Gastrocnemius medialis (tissue), 4 donors: ENCODE data around the gene CYLC1. TPM values are rescaled to one million over a fixed set of nuclear protein-coding genes. Genes with fewer than 3 reads are reported as not detected.

Experiments
- ATAC-seq, 2 donors: fragments of 150-250 bp; one replicate each; pipeline ENCODE4 v1.9.1; 2016
- DNase-seq, 2 donors: peaks; one replicate each; pipeline ENCODE4 v3.0.0-alpha.2; 2019
- H3K27ac ChIP-seq, 4 donors: fragments of 200-600 bp; sonication (generic); 1 replicate in 1 of 4; 2 replicates in 3 of 4; pipeline ENCODE4 v1.5.1; 2016 to 2018; ENCODE audit warnings: mild to moderate bottlenecking in 2 of 4, moderate library complexity in 1 of 4
- H3K27me3 ChIP-seq, 3 donors: fragments of 200-600 bp; sonication (generic) in 2 of 3; 1 replicate in 1 of 3; 2 replicates in 2 of 3; pipeline versions ENCODE4 v1.5.1 to v1.6.0; 2016 to 2019; ENCODE audit warnings: mild to moderate bottlenecking in 1 of 3, moderate library complexity in 1 of 3
- H3K36me3 ChIP-seq, 2 donors: fragments of 200-600 bp; sonication (generic) in 1 of 2; one replicate each; pipeline ENCODE4 v1.5.1; 2017 to 2018
- H3K4me1 ChIP-seq, 2 donors: fragments of 200-600 bp; sonication (generic) in 1 of 2; one replicate each; pipeline ENCODE4 v1.5.1; 2016 to 2017; ENCODE audit warnings: mild to moderate bottlenecking in 2 of 2
- H3K4me3 ChIP-seq, 4 donors: fragments of 200-600 bp; sonication (generic) in 3 of 4; 1 replicate in 1 of 4; 2 replicates in 3 of 4; pipeline ENCODE4 v1.5.1; 2016 to 2019; ENCODE audit warnings: mild to moderate bottlenecking in 2 of 4
- H3K9me3 ChIP-seq, 3 donors: fragments of 200-600 bp; sonication (generic) in 2 of 3; 1 replicate in 1 of 3; 2 replicates in 2 of 3; pipeline ENCODE4 v1.5.1; 2016 to 2019
- CTCF ChIP-seq, 5 experiments: fragments of 450-650 bp in 3 of 5; fragments of 200-600 bp in 2 of 5; sonication (generic) in 2 of 5; IDR thresholded peaks in 4 of 5; conservative IDR thresholded peaks in 1 of 5; 1 replicate in 4 of 5; 2 replicates in 1 of 5; pipeline ENCODE4 v1.5.1; 2016 to 2019; ENCODE audit warnings: antibody characterized with exemption in 5 of 5, mild to moderate bottlenecking in 3 of 5, moderate library complexity in 3 of 5
- POLR2A ChIP-seq, 2 donors: fragments of 450-650 bp; IDR thresholded peaks; one replicate each; pipeline ENCODE4 v1.6.1; 2017; ENCODE audit warnings: antibody characterized with exemption in 2 of 2, mild to moderate bottlenecking in 2 of 2, moderate library complexity in 2 of 2
- in situ Hi-C, 4 donors: fragments of 200-750 bp; cut with MboI; loops; one replicate each; pipeline versions ENCODE4 v1.15.0 to v1.8.0; 2017; ENCODE audit warnings: low sequenced_read_pairs in 4 of 4
- intact Hi-C: fragments of 100-400 bp; cut with DNase I; formaldehyde crosslinking; loops from one replicate; pipeline ENCODE4 v1.15.1; 2023; ENCODE audit warnings: low total_unique reads
- total RNA-seq, 4 donors: library from RNA; depleted of rRNA; stranded (reverse); fragments of >200 nt; gene quantifications; one replicate each; pipeline versions ENCODE4 v1.1.0 to v1.2.3, GENCODE V29; 2016

Gene CYLC1
- total RNA-seq, 4 donors from 2014 or later = not detected

- Histone ChIP-seq H3K27me3 (no peaks in the 10 kb centered on the region), H3K4me3 (no peak overlapping the region), H3K27ac (no peak overlapping the region), H3K9me3 (no peaks in the 10 kb centered on the region), H3K4me1 (no peaks in the 10 kb centered on the region), H3K36me3 (no peaks in the 10 kb centered on the region)
- in situ Hi-C loops (no loop called here), intact Hi-C loops (no loop called here)
- ATAC-seq (no peak), DNase-seq (no peak)
- TF ChIP-seq POLR2A (IDR thresholded peaks at IDR 0.05) = no peak
- TF ChIP-seq CTCF (IDR thresholded peaks at IDR 0.05 in 4 of 5, conservative IDR thresholded peaks at IDR 0.05 in 1 of 5) = no peak
Measured at GRCh38 chrX:83847339-83847738, 13.6 kb upstream of the CYLC1 start.

GRCh38 chrX:83888585-83888984 is 27.6 kb downstream of the CYLC1 start:
- intact Hi-C loops = no loop called here
- no peaks in the 10 kb centered on the region for H3K27me3 ChIP-seq
- H3K27ac ChIP-seq = no peak overlapping the region
- no peak for DNase-seq
- TF ChIP-seq CTCF (IDR thresholded peaks at IDR 0.05 in 4 of 5, conservative IDR thresholded peaks at IDR 0.05 in 1 of 5) = no peak
- TF ChIP-seq POLR2A (IDR thresholded peaks at IDR 0.05) = no peak
- in situ Hi-C loops = no loop called here
- H3K4me3 ChIP-seq = no peak overlapping the region
- no peaks in the 10 kb centered on the region for H3K36me3 ChIP-seq
- no peaks in the 10 kb centered on the region for H3K9me3 ChIP-seq
- no peak for ATAC-seq
- H3K4me1 ChIP-seq = no peaks in the 10 kb centered on the region

GRCh38 chrX:83892433-83892832 is 31.5 kb downstream of the CYLC1 start:
- in situ Hi-C loops = no loop called here

GRCh38 chrX:83906921-83907320 is 46.0 kb downstream of the CYLC1 start:
- Histone ChIP-seq H3K27ac (no peak overlapping the region), H3K36me3 (no peaks in the 10 kb centered on the region), H3K9me3 (no peaks in the 10 kb centered on the region), H3K4me1 (no peaks in the 10 kb centered on the region), H3K4me3 (no peak overlapping the region), H3K27me3 (no peaks in the 10 kb centered on the region)
- ATAC-seq = no peak
- intact Hi-C loops = no loop called here
- in situ Hi-C loops = no loop called here
- no peak for DNase-seq
- TF ChIP-seq POLR2A (IDR thresholded peaks at IDR 0.05) (no peak), CTCF (IDR thresholded peaks at IDR 0.05 in 4 of 5, conservative IDR thresholded peaks at IDR 0.05 in 1 of 5) (no peak)

More at GRCh38 chrX:83892433-83892832, 31.5 kb downstream of the CYLC1 start:
- no peaks in the 10 kb centered on the region for H3K4me1 ChIP-seq
- TF ChIP-seq CTCF (IDR thresholded peaks at IDR 0.05 in 4 of 5, conservative IDR thresholded peaks at IDR 0.05 in 1 of 5) (no peak), POLR2A (IDR thresholded peaks at IDR 0.05) (no peak)
- no peaks in the 10 kb centered on the region for H3K36me3 ChIP-seq
- no peaks in the 10 kb centered on the region for H3K27me3 ChIP-seq
- no peak for ATAC-seq
- H3K4me3 ChIP-seq = no peak overlapping the region
- intact Hi-C loops = no loop called here
- H3K27ac ChIP-seq = no peak overlapping the region
- no peak for DNase-seq
- no peaks in the 10 kb centered on the region for H3K9me3 ChIP-seq

GRCh38 chrX:83916525-83916924 is 55.6 kb downstream of the CYLC1 start:
- no peaks in the 10 kb centered on the region for H3K4me1 ChIP-seq
- intact Hi-C loops (no loop called here), in situ Hi-C loops (no loop called here)
- no peak for TF ChIP-seq POLR2A (IDR thresholded peaks at IDR 0.05)
- no peak for TF ChIP-seq CTCF (IDR thresholded peaks at IDR 0.05 in 4 of 5, conservative IDR thresholded peaks at IDR 0.05 in 1 of 5)
- H3K27me3 ChIP-seq = no peaks in the 10 kb centered on the region
- H3K27ac ChIP-seq = no peak overlapping the region
- no peaks in the 10 kb centered on the region for H3K36me3 ChIP-seq
- ATAC-seq (no peak), DNase-seq (no peak)
- no peak overlapping the region for H3K4me3 ChIP-seq
- no peaks in the 10 kb centered on the region for H3K9me3 ChIP-seq
